Naive B cell (primary cell): Measurements from ENCODE around the gene ATAD3C. TPM values are rescaled to one million over a fixed set of nuclear protein-coding genes. Genes with fewer than 3 reads are reported as not detected.
"Not testable (repeated sequence)": the region's sequence is repeated elsewhere in the genome, so short reads cannot be mapped to it uniquely, and the experiment has no call there.

Experiments used
- ATAC-seq, 2 donors: fragments of 150-1000 bp; cut with Tn5 transposase; 2 replicates each; pipeline ENCODE4 v1.10.0; 2021; ENCODE audit warnings: low read depth in 2 of 2, mild to moderate bottlenecking in 2 of 2, moderate library complexity in 2 of 2
- DNase-seq: peaks from one replicate; pipeline ENCODE4 v3.0.0; 2022
- H3K27ac Mint-ChIP-seq, 6 donors: one replicate each; pipeline ENCODE4 v1.8.0; 2020 to 2022; ENCODE audit warnings: mild to moderate bottlenecking in 6 of 6, mixed read lengths in 6 of 6, moderate library complexity in 5 of 6, inconsistent platforms in 2 of 6
- H3K27me3 Mint-ChIP-seq, 3 donors: one replicate each; pipeline ENCODE4 v1.8.0; 2021 to 2022; ENCODE audit warnings: mixed read lengths in 3 of 3, mild to moderate bottlenecking in 1 of 3
- H3K36me3 Mint-ChIP-seq, 2 donors: one replicate each; pipeline ENCODE4 v1.8.0; 2020 to 2022; ENCODE audit warnings: mixed read lengths in 2 of 2, inconsistent platforms in 1 of 2, mild to moderate bottlenecking in 1 of 2
- H3K4me1 Mint-ChIP-seq, 3 donors: one replicate each; pipeline ENCODE4 v1.8.0; 2020 to 2022; ENCODE audit warnings: mixed read lengths in 3 of 3, inconsistent platforms in 1 of 3, mild to moderate bottlenecking in 1 of 3, moderate library complexity in 1 of 3
- H3K4me3 Mint-ChIP-seq, 8 donors: one replicate each; pipeline ENCODE4 v1.8.0; 2020 to 2022; ENCODE audit warnings: mild to moderate bottlenecking in 8 of 8, mixed read lengths in 8 of 8, moderate library complexity in 8 of 8, inconsistent platforms in 2 of 8
- H3K9me3 Mint-ChIP-seq, 7 donors: one replicate each; pipeline ENCODE4 v1.8.0; 2020 to 2022; ENCODE audit warnings: mixed read lengths in 7 of 7, mild to moderate bottlenecking in 5 of 7, inconsistent platforms in 2 of 7, moderate library complexity in 1 of 7
- polyA plus RNA-seq, 6 donors: library from polyadenylated mRNA; unstranded; fragments of 300-500 nt; fragmentation: Illumina TruSeq; gene quantifications; one replicate each; pipeline ENCODE4 v1.2.3, GENCODE V29; 2021; ENCODE audit warnings: low read depth in 6 of 6

The ATAD3C gene
- polyA plus RNA-seq, 6 donors from 2014 or later: not detected

DNA sequence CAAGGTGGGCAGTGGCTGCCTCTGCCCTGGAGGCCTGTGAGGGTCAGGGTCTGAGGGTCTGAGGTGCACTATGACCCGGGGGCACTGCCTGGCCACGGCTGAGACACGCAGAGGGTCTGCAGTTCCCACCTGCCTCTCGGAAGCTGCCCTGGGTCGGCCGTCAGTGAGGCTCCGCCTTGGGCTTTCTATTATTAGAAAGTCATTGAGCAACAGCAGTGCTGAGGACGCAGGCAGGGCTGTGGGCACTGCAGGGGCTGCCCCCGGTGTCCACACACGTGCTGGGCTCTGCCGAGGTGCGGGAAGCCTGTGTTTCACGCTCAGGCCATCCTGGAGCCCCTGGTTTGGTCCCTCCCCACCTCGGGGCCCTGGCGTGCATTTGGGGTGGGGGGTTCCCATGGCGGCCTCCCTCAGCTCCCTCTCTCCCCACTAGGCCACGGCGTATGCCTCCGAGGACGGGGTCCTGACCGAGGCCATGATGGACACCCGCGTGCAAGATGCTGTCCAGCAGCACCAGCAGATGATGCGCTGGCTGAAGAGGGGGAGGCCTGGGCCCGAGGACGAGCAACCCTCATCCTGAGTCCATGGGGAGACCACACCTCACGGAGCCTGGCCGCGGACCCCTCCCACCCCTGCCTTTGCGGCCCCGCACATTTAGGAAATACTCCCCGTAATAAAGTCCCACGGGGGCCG is 59.4 kb downstream of the ATAD3C start:
- H3K4me3 Mint-ChIP-seq, H3K9me3 Mint-ChIP-seq, H3K36me3 Mint-ChIP-seq, H3K27ac Mint-ChIP-seq, ATAC-seq, H3K27me3 Mint-ChIP-seq, DNase-seq: not testable (repeated sequence)
- H3K4me1 Mint-ChIP-seq: peaks cover 21 to 26% (median 24%) of the 10 kb centered on the region in 3 donors

DNA sequence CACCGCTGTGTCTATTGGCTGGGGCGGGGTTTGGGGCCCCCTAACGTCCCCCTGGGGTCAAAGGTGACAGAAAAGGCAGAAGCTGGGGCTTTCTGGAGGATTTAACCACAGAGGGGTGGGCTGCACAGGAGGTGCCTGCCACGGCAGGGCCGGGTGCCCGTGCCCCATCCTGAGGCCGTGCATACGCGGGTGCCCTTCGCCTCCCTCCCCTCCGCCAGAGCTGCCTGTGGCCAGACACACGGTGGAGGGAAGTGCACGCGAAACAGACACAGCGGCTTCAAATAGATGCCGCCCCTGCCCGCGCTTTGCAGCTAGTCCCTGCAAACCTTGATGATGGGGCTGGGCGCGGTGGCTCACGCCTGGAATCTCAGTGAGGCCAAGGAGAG is 60.0 kb downstream of the ATAD3C start:
- H3K9me3 Mint-ChIP-seq, H3K27me3 Mint-ChIP-seq, H3K36me3 Mint-ChIP-seq, H3K4me3 Mint-ChIP-seq, DNase-seq, H3K27ac Mint-ChIP-seq, ATAC-seq: not testable (repeated sequence)
- H3K4me1 Mint-ChIP-seq: peaks cover 21 to 29% (median 26%) of the 10 kb centered on the region in 3 donors

DNA sequence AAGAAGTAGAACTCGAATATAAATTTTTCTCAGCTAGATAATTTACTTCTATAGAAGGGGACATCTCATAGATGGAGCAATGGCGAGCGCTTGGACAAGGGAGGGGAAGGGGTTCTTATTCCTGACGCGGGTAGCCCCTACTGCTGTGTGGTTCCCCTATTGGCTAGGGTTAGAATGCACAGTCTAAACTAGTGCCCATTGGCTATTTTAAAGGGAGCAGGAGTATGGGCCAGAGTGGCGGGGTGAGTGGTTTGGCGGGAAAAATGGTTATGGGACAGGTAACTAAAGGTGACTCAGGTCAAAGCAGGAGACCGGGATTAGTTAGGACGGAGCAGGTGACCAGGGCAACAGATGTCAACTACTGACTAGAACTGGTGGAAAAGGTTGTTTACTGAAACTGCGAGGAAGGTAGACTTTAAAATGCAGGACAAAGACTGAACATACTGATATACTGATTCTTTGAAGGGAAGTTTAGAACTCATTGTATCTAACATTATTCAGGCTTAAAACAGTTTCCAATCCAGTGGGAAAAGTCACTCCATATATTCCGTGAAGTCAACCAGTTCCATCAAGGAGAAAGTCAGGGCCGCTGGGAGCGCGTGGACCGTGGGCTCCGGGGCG is 61.5 kb downstream of the ATAD3C start:
- ATAC-seq (no peak), DNase-seq (no peak)
- Mint-ChIP-seq H3K27ac (peak overlapping the region; percentile 85 to 95 (median 92)), H3K4me3 (peak overlapping the region; percentile 85 to 93 (median 88)), H3K36me3 (no peaks in the 10 kb centered on the region), H3K9me3 (no peaks in the 10 kb centered on the region), H3K27me3 (no peaks in the 10 kb centered on the region), H3K4me1 (peaks cover 12 to 21% (median 12%) of the 10 kb centered on the region in 3 donors)

DNA sequence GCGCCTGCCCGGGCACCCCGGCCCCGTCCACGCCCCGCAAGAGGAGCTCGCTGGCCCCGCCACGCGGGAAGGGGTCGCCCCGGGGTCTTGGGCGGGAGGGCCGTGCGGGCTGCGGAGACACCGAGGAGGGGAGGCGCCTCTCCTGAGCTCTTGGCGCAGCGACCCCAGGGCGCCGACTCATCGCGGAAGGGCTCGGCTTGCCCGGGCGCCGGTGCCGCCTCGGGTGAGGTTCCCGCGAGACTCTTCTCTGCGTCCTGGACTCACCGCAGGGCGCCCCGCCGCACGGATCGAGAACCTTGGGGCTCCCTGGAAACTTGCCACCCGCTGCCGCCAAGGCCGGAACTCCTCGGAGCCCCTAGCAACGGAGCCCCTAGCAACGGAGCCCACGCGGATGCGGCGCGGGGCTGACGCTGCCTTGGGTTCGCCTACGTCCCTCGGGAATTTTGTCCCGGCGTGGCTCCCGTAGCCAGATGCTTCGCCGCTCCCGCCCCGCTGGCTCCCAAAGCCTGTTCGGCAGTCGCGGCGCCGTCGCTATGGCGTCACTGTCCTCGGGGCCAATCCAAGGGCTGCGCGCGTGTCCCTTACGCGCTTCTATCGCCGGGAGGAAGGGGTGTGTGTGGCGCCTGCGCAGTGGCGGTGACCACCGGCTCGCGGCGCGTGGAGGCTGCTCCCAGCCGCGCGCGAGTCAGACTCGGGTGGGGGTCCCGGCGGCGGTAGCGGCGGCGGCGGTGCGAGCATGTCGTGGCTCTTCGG is 62.2 kb downstream of the ATAD3C start, which contains the start of gene ATAD3A:
Gene ATAD3A (plus strand): TSS at position 630 of the 753 bp plus-strand sequence. CDS start 107 bp downstream, at position 737.
- Mint-ChIP-seq H3K27ac (peak within 1 kb of the TSS; percentile 87 to 99 (median 96)), H3K36me3 (no peaks in the 10 kb centered on the region), H3K4me3 (peak within 1 kb of the TSS; percentile 87 to 96 (median 92)), H3K9me3 (no peaks in the 10 kb centered on the region), H3K4me1 (peaks cover 12 to 21% (median 12%) of the 10 kb centered on the region in 3 donors), H3K27me3 (no peaks in the 10 kb centered on the region)
- peak; percentile 89 to 90 for ATAC-seq
- DNase-seq: peak; percentile 91

DNA sequence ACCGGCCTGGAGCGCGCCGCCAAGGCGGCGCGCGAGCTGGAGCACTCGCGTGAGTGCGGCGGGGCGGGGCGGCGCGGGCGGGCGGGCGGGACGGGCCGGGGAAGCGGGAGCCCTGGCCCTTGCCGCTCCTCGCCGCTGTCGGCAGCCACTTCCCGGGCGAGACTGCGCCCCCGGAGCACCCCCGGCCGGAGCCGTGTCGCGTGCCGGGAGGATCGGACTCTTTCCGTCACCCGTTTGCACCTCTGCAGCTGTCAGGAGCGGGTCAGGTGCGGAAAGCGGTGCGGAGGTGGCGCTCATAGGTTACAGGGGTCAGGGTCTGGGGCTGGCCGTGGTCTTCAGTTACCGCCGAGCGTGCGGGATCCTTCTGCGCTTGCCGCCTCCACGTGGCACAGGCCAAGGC is 62.9 kb downstream of the ATAD3C start:
- DNase-seq (peak; percentile 24), ATAC-seq (peak; percentile 8 to 12)
- Mint-ChIP-seq H3K27ac (peak overlapping the region in 1 of 6 donors; percentile 93), H3K4me3 (peak overlapping the region; percentile 49 to 90 (median 72)), H3K4me1 (peaks cover 12 to 21% (median 12%) of the 10 kb centered on the region in 3 donors)
- not testable (repeated sequence) for H3K9me3 Mint-ChIP-seq, H3K36me3 Mint-ChIP-seq, H3K27me3 Mint-ChIP-seq

DNA sequence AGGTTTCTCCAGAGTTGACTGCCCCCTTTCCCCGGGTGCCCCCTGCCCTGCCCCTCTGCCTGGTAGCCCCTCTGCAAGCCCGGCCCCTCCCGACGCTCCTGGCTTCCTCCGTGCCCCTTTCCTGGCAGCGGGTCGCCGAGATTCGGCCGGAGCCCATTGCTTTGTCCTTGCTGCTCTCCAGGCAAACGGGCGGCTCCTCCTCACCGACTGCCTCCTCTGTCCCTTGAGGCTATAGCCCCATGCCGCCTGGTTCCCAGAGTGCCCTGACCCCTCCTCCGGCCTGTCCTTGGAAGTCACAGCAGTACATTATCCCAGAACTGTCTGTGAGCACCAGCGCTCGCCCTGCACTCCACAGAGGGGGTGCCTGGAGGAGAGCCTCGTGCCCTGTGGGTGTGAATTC is 64.2 kb downstream of the ATAD3C start:
- not testable (repeated sequence) for H3K27me3 Mint-ChIP-seq, DNase-seq, H3K9me3 Mint-ChIP-seq, H3K36me3 Mint-ChIP-seq, ATAC-seq
- Mint-ChIP-seq H3K4me3 (peak overlapping the region in 7 of 8 donors; percentile 49 to 83 (median 60)), H3K27ac (peak overlapping the region in 1 of 6 donors; percentile 76), H3K4me1 (peaks cover 12 to 21% (median 12%) of the 10 kb centered on the region in 3 donors)

DNA sequence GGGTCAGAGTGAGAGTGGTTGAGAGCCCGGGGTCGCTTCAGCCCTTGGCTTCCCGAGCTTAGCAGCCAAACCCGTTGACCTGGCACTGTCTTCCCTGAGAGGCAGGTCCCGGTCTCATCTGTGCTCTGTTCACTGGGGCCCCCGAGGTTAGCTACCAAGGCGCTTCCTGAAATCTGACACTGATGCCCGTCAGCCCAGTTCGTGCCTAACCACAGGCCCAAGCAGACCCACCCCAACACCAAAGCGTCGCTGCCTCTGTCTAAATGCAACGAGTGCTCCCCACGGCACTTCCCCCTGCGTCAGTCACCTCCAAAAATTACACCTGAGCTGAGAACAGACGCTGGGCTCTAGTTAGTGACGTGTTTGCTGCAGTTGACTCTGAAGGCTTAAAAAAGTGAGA is 64.9 kb downstream of the ATAD3C start:
- not testable (repeated sequence) for DNase-seq, H3K27ac Mint-ChIP-seq, H3K36me3 Mint-ChIP-seq, H3K9me3 Mint-ChIP-seq, H3K4me3 Mint-ChIP-seq, ATAC-seq, H3K27me3 Mint-ChIP-seq
- H3K4me1 Mint-ChIP-seq: peaks cover 12 to 21% (median 12%) of the 10 kb centered on the region in 3 donors

DNA sequence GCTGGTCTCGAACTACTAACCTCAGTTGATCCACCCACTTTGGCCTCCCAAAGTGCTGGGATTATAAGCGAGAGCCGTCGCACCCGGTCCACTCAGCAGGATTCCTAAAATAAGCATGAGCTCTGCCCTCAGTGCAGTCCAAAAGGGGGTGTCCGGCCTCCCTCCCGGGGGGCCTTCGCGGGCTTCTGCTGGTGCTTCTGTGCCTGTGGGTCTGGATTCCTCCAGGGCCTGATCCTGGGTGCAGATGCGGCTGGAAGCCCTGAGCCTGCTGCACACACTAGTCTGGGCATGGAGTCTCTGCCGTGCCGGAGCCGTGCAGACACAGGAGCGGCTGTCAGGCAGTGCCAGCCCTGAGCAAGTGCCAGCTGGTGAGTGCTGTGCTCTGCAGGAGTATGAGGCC is 67.4 kb downstream of the ATAD3C start:
- not testable (repeated sequence) for H3K27me3 Mint-ChIP-seq, H3K36me3 Mint-ChIP-seq, ATAC-seq, H3K9me3 Mint-ChIP-seq, DNase-seq
- H3K4me3 Mint-ChIP-seq: peak overlapping the region in 1 of 8 donors; percentile 57
- peaks cover 3 to 15% (median 4%) of the 10 kb centered on the region in 3 donors for H3K4me1 Mint-ChIP-seq
- peak overlapping the region in 1 of 6 donors; percentile 66 for H3K27ac Mint-ChIP-seq

DNA sequence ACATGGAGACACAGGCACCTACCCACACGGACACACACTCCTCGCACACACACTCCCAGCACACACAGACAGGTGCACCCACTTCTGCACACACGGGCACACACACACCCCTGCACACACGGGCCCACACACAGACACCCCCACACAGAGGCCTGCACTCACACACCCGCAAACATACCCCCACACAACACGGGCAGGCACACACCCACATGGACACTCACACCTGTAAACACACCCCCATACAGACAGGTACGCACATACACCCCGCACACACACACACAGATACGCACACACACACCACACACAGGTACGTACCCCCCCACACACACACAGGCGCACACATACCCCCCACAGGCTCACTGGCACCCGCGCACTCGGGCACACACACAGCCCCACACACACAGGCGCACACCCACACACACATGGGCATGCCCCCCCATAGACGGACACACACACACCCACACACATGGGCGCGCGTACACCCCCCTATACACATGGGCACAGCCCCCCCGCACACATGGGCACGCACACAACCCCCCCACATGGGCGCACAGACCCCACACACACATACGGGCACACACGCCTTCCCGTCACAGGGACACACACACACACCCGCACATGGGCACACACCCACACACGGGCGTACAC is 68.6 kb downstream of the ATAD3C start:
- H3K4me3 Mint-ChIP-seq: peak overlapping the region in 1 of 8 donors; percentile 29
- peaks cover 0 to 5% of the 10 kb centered on the region in 2 donors for H3K36me3 Mint-ChIP-seq
- ATAC-seq: no peak

DNA sequence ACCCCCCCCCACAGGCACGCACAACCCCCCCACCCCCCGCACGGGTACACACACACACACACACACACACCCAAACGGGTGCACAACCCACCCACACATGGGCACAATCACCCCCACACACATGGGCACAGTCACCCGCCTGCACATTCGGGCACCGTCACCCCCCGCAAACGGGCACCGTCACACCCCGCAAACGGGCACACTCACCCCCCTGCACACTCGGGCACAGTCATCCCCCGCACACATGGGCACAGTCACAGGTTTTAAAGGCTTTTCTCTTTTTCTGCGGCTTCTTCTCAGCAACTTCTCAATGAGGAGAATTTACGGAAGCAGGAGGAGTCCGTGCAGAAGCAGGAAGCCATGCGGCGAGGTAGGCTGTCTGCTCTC is 69.1 kb downstream of the ATAD3C start:
- Mint-ChIP-seq H3K4me1 (peaks cover 0 to 10% (median 2%) of the 10 kb centered on the region in 3 donors), H3K27ac (peak overlapping the region in 2 of 6 donors; percentile 24 to 92)
- H3K36me3 Mint-ChIP-seq, DNase-seq, ATAC-seq, H3K9me3 Mint-ChIP-seq, H3K4me3 Mint-ChIP-seq, H3K27me3 Mint-ChIP-seq: not testable (repeated sequence)

More for the DNA sequence above, 68.6 kb downstream of the ATAD3C start:
- Mint-ChIP-seq H3K9me3 (no peaks in the 10 kb centered on the region), H3K4me1 (peaks cover 0 to 10% (median 2%) of the 10 kb centered on the region in 3 donors), H3K27me3 (no peaks in the 10 kb centered on the region), H3K27ac (peak overlapping the region in 2 of 6 donors; percentile 24 to 95)
- DNase-seq: no peak
